Smooth muscle cell of the coronary artery (primary cell): ENCODE results near the gene PERP. TPM values are rescaled to one million over a fixed set of nuclear protein-coding genes. Genes with fewer than 3 reads are reported as not detected.

Source experiments
- total RNA-seq: library from RNA; depleted of rRNA; stranded (reverse); fragments of >200 nt; gene quantifications from 2 replicates; pipeline ENCODE4 v1.2.3, GENCODE V29; 2014; ENCODE audit warnings: low replicate concordance

Gene PERP
- 8.9 and 14.3 TPM in 2 replicates for total RNA-seq

DNA sequence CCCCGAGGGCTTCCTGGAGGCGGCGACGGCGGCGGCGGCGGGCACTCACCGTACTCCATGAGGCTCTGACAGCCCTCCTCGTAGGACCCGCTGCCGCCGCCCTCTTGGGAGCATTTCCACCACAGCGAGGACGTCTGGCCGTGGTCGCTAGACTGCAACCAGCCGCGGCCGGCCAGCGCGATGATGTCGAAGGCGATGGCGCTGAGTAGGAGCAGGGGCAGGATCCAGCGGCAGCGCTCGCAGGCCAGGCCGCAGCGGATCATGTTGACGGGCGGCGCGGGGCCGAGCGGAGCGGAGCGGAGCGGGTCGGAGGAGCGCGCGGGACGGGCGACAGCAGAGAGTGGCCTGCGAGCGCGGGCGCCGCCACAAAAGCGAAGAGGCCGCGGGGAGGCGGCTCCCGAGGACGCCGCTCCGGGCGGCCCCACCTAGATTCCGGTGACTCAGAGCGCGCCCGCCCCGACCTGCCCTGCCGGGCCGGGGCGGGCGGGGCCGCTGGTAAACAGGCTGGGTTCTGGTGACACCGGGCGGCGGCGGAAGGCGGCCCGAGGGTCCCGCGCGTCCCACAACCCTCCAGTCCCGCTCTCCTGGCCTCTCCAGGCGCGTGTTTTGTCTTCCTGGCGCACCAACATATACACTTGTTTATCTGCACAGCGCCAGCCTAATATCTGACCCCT, at the start of gene PERP:
TSS of gene PERP (minus strand) at position 342 of the 674 bp plus-strand sequence. CDS start at position 263, 79 bp downstream.

Other genes starting within 250 kb of the PERP start
- gene TNFAIP3, start 240.2 kb downstream of the PERP start, total RNA-seq: 2.1 and 11.9 TPM in 2 replicates
- under 0.01 and 0.08 TPM in 2 replicates for gene ARFGEF3, start 54.5 kb upstream of the PERP start, total RNA-seq
- gene PBOV1, start 111.1 kb upstream of the PERP start, total RNA-seq: not detected in 2 replicates